ENCODE data around the gene GTF3C1.

DNA sequence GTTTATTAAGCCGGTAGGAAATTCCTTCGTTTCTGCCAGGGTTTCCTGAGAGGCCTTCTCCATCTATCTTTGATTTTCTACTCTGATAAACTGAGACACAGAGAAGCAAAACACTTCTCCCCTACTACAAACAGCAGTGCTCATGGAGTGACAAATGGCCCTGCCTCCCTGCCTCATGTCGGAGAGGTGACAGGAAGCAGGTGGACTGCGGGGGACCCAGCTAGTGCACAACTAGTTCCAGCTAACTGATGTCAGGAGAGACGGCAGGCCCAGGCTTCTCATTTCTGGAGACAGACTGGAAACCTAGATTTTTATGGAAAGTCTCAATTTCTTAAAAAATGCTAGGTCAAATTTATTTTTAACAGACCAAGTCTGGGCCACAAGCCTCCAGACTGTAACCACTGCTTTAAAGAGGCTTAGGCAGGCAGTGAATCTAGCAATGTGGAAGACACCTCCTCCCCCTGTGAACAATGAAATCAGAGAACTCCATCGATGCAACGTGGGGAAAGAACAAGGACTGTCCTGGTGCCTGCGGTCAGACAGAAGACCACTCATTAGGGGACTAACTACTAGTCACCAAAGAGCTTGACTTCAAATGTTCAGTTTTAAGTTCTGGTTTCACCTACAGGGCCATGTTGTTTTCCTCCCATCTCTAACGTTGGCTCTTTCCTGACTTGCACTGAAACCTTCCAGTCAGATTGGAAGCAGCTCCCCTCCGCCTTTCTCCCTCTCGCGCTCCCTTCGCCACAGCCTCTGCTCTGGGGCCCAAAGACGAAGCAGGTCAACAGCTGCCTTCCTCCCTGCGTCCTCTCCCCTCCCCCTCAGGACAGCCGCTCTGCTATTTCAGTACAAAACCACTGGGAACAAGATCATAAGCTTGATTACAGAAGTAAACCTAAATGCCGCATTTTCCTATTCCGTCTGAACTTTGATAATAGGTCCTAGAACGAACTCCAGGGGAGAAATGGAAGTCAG is 17.6 kb downstream of the GTF3C1 start:
- TF ChIP-seq, protein P1, sequence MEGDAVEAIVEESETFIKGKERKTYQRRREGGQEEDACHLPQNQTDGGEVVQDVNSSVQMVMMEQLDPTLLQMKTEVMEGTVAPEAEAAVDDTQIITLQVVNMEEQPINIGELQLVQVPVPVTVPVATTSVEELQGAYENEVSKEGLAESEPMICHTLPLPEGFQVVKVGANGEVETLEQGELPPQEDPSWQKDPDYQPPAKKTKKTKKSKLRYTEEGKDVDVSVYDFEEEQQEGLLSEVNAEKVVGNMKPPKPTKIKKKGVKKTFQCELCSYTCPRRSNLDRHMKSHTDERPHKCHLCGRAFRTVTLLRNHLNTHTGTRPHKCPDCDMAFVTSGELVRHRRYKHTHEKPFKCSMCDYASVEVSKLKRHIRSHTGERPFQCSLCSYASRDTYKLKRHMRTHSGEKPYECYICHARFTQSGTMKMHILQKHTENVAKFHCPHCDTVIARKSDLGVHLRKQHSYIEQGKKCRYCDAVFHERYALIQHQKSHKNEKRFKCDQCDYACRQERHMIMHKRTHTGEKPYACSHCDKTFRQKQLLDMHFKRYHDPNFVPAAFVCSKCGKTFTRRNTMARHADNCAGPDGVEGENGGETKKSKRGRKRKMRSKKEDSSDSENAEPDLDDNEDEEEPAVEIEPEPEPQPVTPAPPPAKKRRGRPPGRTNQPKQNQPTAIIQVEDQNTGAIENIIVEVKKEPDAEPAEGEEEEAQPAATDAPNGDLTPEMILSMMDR (IDR thresholded peaks at IDR 0.05): no peak
- TF ChIP-seq POLR2A (IDR thresholded peaks at IDR 0.05): no peak

Measured in uterus (tissue), 2 donors.